ENCODE measurements around the gene INSIG2.

INSIG2 gene

GRCh38 chr2:118047380-118047826 is 40.9 kb upstream of the INSIG2 start:
- TF ChIP-seq CTCF (IDR thresholded peaks at IDR 0.05; ENCODE audit: borderline replicate concordance, control extremely low read depth, extremely low read depth, insufficient read depth, missing control alignments) = no peak
- DNase-seq (ENCODE audit: low spot score) = no peak
- in situ Hi-C loops (cut with MboI; ENCODE audit: low sequenced_read_pairs, unreplicated experiment) = loop anchor here (25.0 kb wide), 1 partner anchor 815 kb away; no protein-coding TSS in a partner anchor

GRCh38 chr2:118048401-118048800 is 39.9 kb upstream of the INSIG2 start:
- DNase-seq (ENCODE audit: low spot score) = no peak
- TF ChIP-seq CTCF (IDR thresholded peaks at IDR 0.05; ENCODE audit: borderline replicate concordance, control extremely low read depth, extremely low read depth, insufficient read depth, missing control alignments) = no peak
- in situ Hi-C loops (cut with MboI; ENCODE audit: low sequenced_read_pairs, unreplicated experiment) = loop anchor here (25.0 kb wide), 1 partner anchor 814 kb away; no protein-coding TSS in a partner anchor

GRCh38 chr2:118049140-118049815 is 39.0 kb upstream of the INSIG2 start:
- in situ Hi-C loops (cut with MboI; ENCODE audit: low sequenced_read_pairs, unreplicated experiment) = loop anchor here (25.0 kb wide), 1 partner anchor 813 kb away; no protein-coding TSS in a partner anchor
- no peak for DNase-seq (ENCODE audit: low spot score)
- TF ChIP-seq CTCF (IDR thresholded peaks at IDR 0.05; ENCODE audit: borderline replicate concordance, control extremely low read depth, extremely low read depth, insufficient read depth, missing control alignments) = no peak

- no peak for TF ChIP-seq CTCF (IDR thresholded peaks at IDR 0.05; ENCODE audit: borderline replicate concordance, control extremely low read depth, extremely low read depth, insufficient read depth, missing control alignments)
- DNase-seq (ENCODE audit: low spot score) = no peak
- in situ Hi-C loops (cut with MboI; ENCODE audit: low sequenced_read_pairs, unreplicated experiment) = loop anchor here (25.0 kb wide), 1 partner anchor 813 kb away; no protein-coding TSS in a partner anchor
Observed at GRCh38 chr2:118049816-118050140, 38.5 kb upstream of the INSIG2 start.

- in situ Hi-C loops (cut with MboI; ENCODE audit: low sequenced_read_pairs, unreplicated experiment) = no loop called here
- no peak for TF ChIP-seq CTCF (IDR thresholded peaks at IDR 0.05; ENCODE audit: borderline replicate concordance, control extremely low read depth, extremely low read depth, insufficient read depth, missing control alignments)
- DNase-seq (ENCODE audit: low spot score) = no peak
Observed at GRCh38 chr2:118050386-118050785, 37.9 kb upstream of the INSIG2 start.

GRCh38 chr2:118050974-118051373 is 37.3 kb upstream of the INSIG2 start:
- in situ Hi-C loops (cut with MboI; ENCODE audit: low sequenced_read_pairs, unreplicated experiment) = no loop called here
- no peak for DNase-seq (ENCODE audit: low spot score)
- TF ChIP-seq CTCF (IDR thresholded peaks at IDR 0.05; ENCODE audit: borderline replicate concordance, control extremely low read depth, extremely low read depth, insufficient read depth, missing control alignments) = no peak
